A549 (cell line): ENCODE results near the gene TMEM35B.

ENCODE experiments used
- CEBPB ChIP-seq, 2 experiments: fragments of >200 bp in 1 of 2; sonication (Bioruptor Twin) in 1 of 2; formaldehyde crosslinking in 1 of 2; IDR thresholded peaks; 2 replicates each; pipeline ENCODE4 v1.6.1; 2012 to 2016
- CTCF ChIP-seq: fragments of >200 bp; sonication (Bioruptor Twin); formaldehyde crosslinking; IDR thresholded peaks from 3 replicates; pipeline ENCODE4 v1.5.1; 2016
- E2F6 ChIP-seq: IDR thresholded peaks from 2 replicates; pipeline ENCODE4 v1.6.1; 2012; ENCODE audit warnings: low read depth, borderline replicate concordance
- HOXA7 ChIP-seq: fragments of 250-450 bp; sonication (Bioruptor Pico); IDR thresholded peaks from 2 replicates; pipeline ENCODE4 v1.5.0; 2020; ENCODE audit warnings: mild to moderate bottlenecking, moderate library complexity
- POLR2A ChIP-seq: IDR thresholded peaks from 2 replicates; pipeline ENCODE4 v1.6.1; 2012; ENCODE audit warnings: mild to moderate bottlenecking, low read length
- RAD21 ChIP-seq, 2 experiments: fragments of >200 bp in 1 of 2; sonication (Bioruptor Twin) in 1 of 2; formaldehyde crosslinking in 1 of 2; IDR thresholded peaks in 1 of 2; conservative IDR thresholded peaks in 1 of 2; 2 replicates in 1 of 2; 3 replicates in 1 of 2; pipeline ENCODE4 v1.6.1; 2012 to 2018; ENCODE audit warnings: inconsistent platforms in 1 of 2
- RFX5 ChIP-seq: fragments of 450-650 bp; IDR thresholded peaks from 2 replicates; pipeline ENCODE4 v1.7.1; 2014; ENCODE audit warnings: antibody characterized with exemption, mild to moderate bottlenecking, moderate library complexity

GRCh38 chr1:35016406-35016805, 31.3 kb upstream of the TMEM35B start:
- TF ChIP-seq POLR2A, result no peak
- TF ChIP-seq E2F6, result no peak
- no peak for TF ChIP-seq CTCF
- no peak for TF ChIP-seq HOXA7 (CRISPR knock-in tag)
- TF ChIP-seq RAD21 (conservative IDR thresholded peaks at IDR 0.05 in 1 of 2, IDR thresholded peaks at IDR 0.05 in 1 of 2), result no peak
- no peak for TF ChIP-seq RFX5
- TF ChIP-seq CEBPB (IDR thresholded peaks at IDR 0.05), result no peak
